Immature natural killer cell (primary cell): ENCODE results near the gene TEKTIP1. TPM values are rescaled to one million over a fixed set of nuclear protein-coding genes. Genes with fewer than 3 reads are reported as not detected.
A peak's percentile ranks its signal among the peaks of the same experiment; 100 is the strongest.

Source experiments
- DNase-seq, 3 donors: peaks; one replicate each; pipeline ENCODE4 v3.0.0; 2022; ENCODE audit warnings: mixed read lengths in 1 of 3
- H3K27ac Mint-ChIP-seq, 6 donors: one replicate each; pipeline ENCODE4 v1.8.0; 2020; ENCODE audit warnings: mixed read lengths in 6 of 6, mild to moderate bottlenecking in 5 of 6, inconsistent platforms in 4 of 6, moderate library complexity in 3 of 6
- H3K27me3 Mint-ChIP-seq, 3 donors: one replicate each; pipeline ENCODE4 v1.8.0; 2020 to 2021; ENCODE audit warnings: low read depth in 3 of 3, mild to moderate bottlenecking in 3 of 3, mixed read lengths in 3 of 3, moderate library complexity in 3 of 3, inconsistent platforms in 1 of 3
- H3K36me3 Mint-ChIP-seq, 3 donors: one replicate each; pipeline ENCODE4 v1.8.0; 2020; ENCODE audit warnings: mixed read lengths in 3 of 3, inconsistent platforms in 2 of 3, mild to moderate bottlenecking in 2 of 3
- H3K4me1 Mint-ChIP-seq, 2 donors: one replicate each; pipeline ENCODE4 v1.8.0; 2020; ENCODE audit warnings: inconsistent platforms in 2 of 2, mild to moderate bottlenecking in 2 of 2, mixed read lengths in 2 of 2, moderate library complexity in 1 of 2
- H3K4me3 Mint-ChIP-seq, 5 donors: one replicate each; pipeline ENCODE4 v1.8.0; 2020; ENCODE audit warnings: mild to moderate bottlenecking in 5 of 5, mixed read lengths in 5 of 5, inconsistent platforms in 3 of 5, moderate library complexity in 3 of 5
- H3K9me3 Mint-ChIP-seq, 6 donors: one replicate each; pipeline ENCODE4 v1.8.0; 2020; ENCODE audit warnings: mild to moderate bottlenecking in 6 of 6, mixed read lengths in 6 of 6, inconsistent platforms in 4 of 6, moderate library complexity in 3 of 6
- polyA plus RNA-seq, 3 donors: library from polyadenylated mRNA; unstranded; fragments of 300-500 nt; fragmentation: Illumina TruSeq; gene quantifications; one replicate each; pipeline ENCODE4 v1.2.3, GENCODE V29; 2021

Gene TEKTIP1
- polyA plus RNA-seq, 3 donors from 2014 or later = not detected

- peaks cover 0 to 7% (median 0%) of the 10 kb centered on the region in 3 donors for H3K36me3 Mint-ChIP-seq
- no peak overlapping the region for H3K4me3 Mint-ChIP-seq
- H3K27me3 Mint-ChIP-seq = peaks cover 0 to 13% (median 0%) of the 10 kb centered on the region in 3 donors
- H3K9me3 Mint-ChIP-seq = no peaks in the 10 kb centered on the region
- H3K4me1 Mint-ChIP-seq = peaks cover 41 to 51% of the 10 kb centered on the region in 2 donors
- DNase-seq = no peak
- H3K27ac Mint-ChIP-seq = no peak overlapping the region
Observed at GRCh38 chr19:3512562-3513228, 26.3 kb upstream of the TEKTIP1 start.

- Mint-ChIP-seq H3K27ac (peak overlapping the region in 1 of 6 donors; percentile 16), H3K9me3 (no peaks in the 10 kb centered on the region), H3K27me3 (peaks cover 0 to 10% (median 0%) of the 10 kb centered on the region in 3 donors), H3K4me3 (no peak overlapping the region), H3K4me1 (peaks cover 37 to 45% of the 10 kb centered on the region in 2 donors), H3K36me3 (peaks cover 0 to 7% (median 0%) of the 10 kb centered on the region in 3 donors)
- no peak for DNase-seq
Observed at GRCh38 chr19:3513229-3514140, 25.5 kb upstream of the TEKTIP1 start.

GRCh38 chr19:3514930-3515329, 24.0 kb upstream of the TEKTIP1 start:
- no peaks in the 10 kb centered on the region for H3K9me3 Mint-ChIP-seq
- peak overlapping the region in 1 of 6 donors; percentile 34 for H3K27ac Mint-ChIP-seq
- H3K36me3 Mint-ChIP-seq = peaks cover 0 to under 1% (median 0%) of the 10 kb centered on the region in 3 donors
- H3K27me3 Mint-ChIP-seq = peaks cover 0 to 4% (median 0%) of the 10 kb centered on the region in 3 donors
- peaks cover 22 to 32% of the 10 kb centered on the region in 2 donors for H3K4me1 Mint-ChIP-seq
- no peak for DNase-seq
- H3K4me3 Mint-ChIP-seq = no peak overlapping the region

- Mint-ChIP-seq H3K9me3 (no peaks in the 10 kb centered on the region), H3K27me3 (peaks cover 0 to 4% (median 2%) of the 10 kb centered on the region in 3 donors), H3K27ac (peak overlapping the region in 3 of 6 donors; percentile 29 to 91 (median 41)), H3K4me1 (peaks cover 22 to 28% of the 10 kb centered on the region in 2 donors), H3K4me3 (no peak overlapping the region), H3K36me3 (peaks cover 0 to 1% (median 0%) of the 10 kb centered on the region in 3 donors)
- DNase-seq = no peak
Observed at GRCh38 chr19:3515891-3516422, 23.0 kb upstream of the TEKTIP1 start.

- Mint-ChIP-seq H3K4me3 (peak overlapping the region in 3 of 5 donors; percentile 23 to 50 (median 36)), H3K9me3 (no peaks in the 10 kb centered on the region), H3K4me1 (peaks cover 26 to 30% of the 10 kb centered on the region in 2 donors), H3K27ac (peak overlapping the region; percentile 22 to 91 (median 68)), H3K27me3 (peaks cover 0 to 4% (median 2%) of the 10 kb centered on the region in 3 donors), H3K36me3 (peaks cover 0 to 4% (median 0%) of the 10 kb centered on the region in 3 donors)
- peak; percentile 37 to 76 (median 43) for DNase-seq
Observed at GRCh38 chr19:3516675-3517207, 22.2 kb upstream of the TEKTIP1 start.

- Mint-ChIP-seq H3K27ac (no peak overlapping the region), H3K36me3 (peaks cover 0 to 4% (median 0%) of the 10 kb centered on the region in 3 donors), H3K9me3 (no peaks in the 10 kb centered on the region), H3K4me1 (peaks cover 26 to 29% of the 10 kb centered on the region in 2 donors), H3K27me3 (peaks cover 0 to 4% (median 2%) of the 10 kb centered on the region in 3 donors), H3K4me3 (no peak overlapping the region)
- DNase-seq = no peak
Observed at GRCh38 chr19:3517638-3518037, 21.3 kb upstream of the TEKTIP1 start.

GRCh38 chr19:3518255-3518654, 20.7 kb upstream of the TEKTIP1 start:
- Mint-ChIP-seq H3K9me3 (no peaks in the 10 kb centered on the region), H3K36me3 (peaks cover 0 to 4% (median 0%) of the 10 kb centered on the region in 3 donors), H3K27ac (peak overlapping the region in 1 of 6 donors; percentile 30), H3K4me1 (peaks cover 26 to 29% of the 10 kb centered on the region in 2 donors), H3K27me3 (peaks cover 0 to 4% (median 2%) of the 10 kb centered on the region in 3 donors), H3K4me3 (no peak overlapping the region)
- no peak for DNase-seq

GRCh38 chr19:3518659-3519058, 20.3 kb upstream of the TEKTIP1 start:
- Mint-ChIP-seq H3K9me3 (no peaks in the 10 kb centered on the region), H3K36me3 (peaks cover 0 to 4% (median 0%) of the 10 kb centered on the region in 3 donors), H3K4me1 (peaks cover 24 to 28% of the 10 kb centered on the region in 2 donors), H3K27ac (peak overlapping the region in 1 of 6 donors; percentile 30), H3K4me3 (no peak overlapping the region), H3K27me3 (peaks cover 0 to 4% (median 2%) of the 10 kb centered on the region in 3 donors)
- DNase-seq = no peak

GRCh38 chr19:3519126-3519525, 19.8 kb upstream of the TEKTIP1 start:
- DNase-seq = no peak
- no peak overlapping the region for H3K4me3 Mint-ChIP-seq
- H3K27ac Mint-ChIP-seq = no peak overlapping the region
- H3K36me3 Mint-ChIP-seq = peaks cover 0 to 6% (median 0%) of the 10 kb centered on the region in 3 donors
- H3K27me3 Mint-ChIP-seq = peaks cover 0 to 4% (median 4%) of the 10 kb centered on the region in 3 donors
- H3K9me3 Mint-ChIP-seq = no peaks in the 10 kb centered on the region
- peaks cover 20 to 26% of the 10 kb centered on the region in 2 donors for H3K4me1 Mint-ChIP-seq

GRCh38 chr19:3520166-3521103, 18.5 kb upstream of the TEKTIP1 start:
- H3K4me1 Mint-ChIP-seq = peaks cover 16 to 23% of the 10 kb centered on the region in 2 donors
- DNase-seq = no peak
- H3K36me3 Mint-ChIP-seq = peaks cover 0 to 10% (median 4%) of the 10 kb centered on the region in 3 donors
- H3K9me3 Mint-ChIP-seq = no peaks in the 10 kb centered on the region
- no peak overlapping the region for H3K4me3 Mint-ChIP-seq
- H3K27ac Mint-ChIP-seq = peak overlapping the region in 4 of 6 donors; percentile 6 to 60 (median 38)
- H3K27me3 Mint-ChIP-seq = peaks cover 0 to 4% (median 4%) of the 10 kb centered on the region in 3 donors

GRCh38 chr19:3521104-3521445, 17.9 kb upstream of the TEKTIP1 start:
- Mint-ChIP-seq H3K27me3 (peaks cover 0 to 4% (median 4%) of the 10 kb centered on the region in 3 donors), H3K9me3 (no peaks in the 10 kb centered on the region), H3K36me3 (peaks cover 0 to 10% (median 4%) of the 10 kb centered on the region in 3 donors), H3K27ac (peak overlapping the region in 4 of 6 donors; percentile 15 to 60 (median 44)), H3K4me1 (peaks cover 16 to 19% of the 10 kb centered on the region in 2 donors), H3K4me3 (no peak overlapping the region)
- no peak for DNase-seq
